Measurements from ENCODE around the gene FBXW11.

DNA sequence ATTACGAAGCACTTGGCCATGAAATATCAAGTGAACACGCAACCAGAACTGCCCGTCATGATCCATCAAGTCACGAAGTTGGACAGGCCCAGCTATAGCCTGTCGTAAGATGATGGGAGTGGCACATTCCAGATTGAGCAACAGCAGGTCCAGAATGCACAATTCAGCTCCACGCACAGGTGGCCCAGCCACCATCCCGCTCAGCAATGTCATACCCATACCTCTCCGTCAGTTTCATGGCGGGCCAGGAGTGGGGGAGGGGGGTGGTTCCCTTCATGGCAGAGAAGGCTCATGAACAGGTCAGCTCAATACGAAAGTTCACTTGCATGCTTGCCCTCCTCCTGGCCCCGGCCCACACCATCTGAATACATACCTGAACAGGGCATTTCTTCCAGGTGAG is 185.9 kb downstream of the FBXW11 start:
- no peak for TF ChIP-seq ZBTB7B (CRISPR knock-in tag; IDR thresholded peaks at IDR 0.05)
- no peak for TF ChIP-seq POLR2A (IDR thresholded peaks at IDR 0.05; ENCODE audit: insufficient read depth in 1 of 2, low read depth in 2 of 2, low read length in 2 of 2)
- no peak for TF ChIP-seq GATAD2A (CRISPR knock-in tag; IDR thresholded peaks at IDR 0.05)

Measured in HepG2 (cell line).